ENCODE data around the gene CHRM2. TPM values are rescaled to one million over a fixed set of nuclear protein-coding genes. Genes with fewer than 3 reads are reported as not detected.

CHRM2 gene
- total and polyA plus RNA-seq, 2 donors: under 0.01 to 0.33 TPM

DNA sequence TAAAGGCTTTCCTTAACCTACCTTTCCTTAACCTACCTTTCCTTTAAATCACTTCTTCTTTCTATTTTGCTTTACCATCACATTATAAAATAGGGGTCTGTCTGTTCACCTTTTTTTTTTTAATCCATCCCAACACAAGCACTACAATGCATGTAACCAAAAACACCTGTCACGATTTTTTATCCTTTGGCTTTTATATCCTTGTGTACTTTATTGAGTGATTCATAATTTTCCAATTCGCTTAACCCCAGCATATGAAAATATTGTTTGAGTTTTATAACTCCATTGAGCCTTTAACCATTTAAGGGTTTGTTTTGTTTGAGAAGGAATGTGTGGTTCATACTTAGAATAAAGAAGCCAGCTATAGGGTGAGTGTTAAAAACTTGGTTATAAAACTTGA is 132.2 kb downstream of the CHRM2 start:
- Histone ChIP-seq H3K4me1 (ENCODE audit: control insufficient read depth in 2 of 2, insufficient read depth in 2 of 2, low read length in 2 of 2) (no peaks in the 10 kb centered on the region), H3K27me3 (ENCODE audit: control insufficient read depth in 2 of 2, insufficient read depth in 1 of 2, low read length in 1 of 2) (no peaks in the 10 kb centered on the region), H3K27ac (ENCODE audit: low read depth in 1 of 2, low read length in 1 of 2) (no peak overlapping the region), H3K4me3 (ENCODE audit: low read length in 2 of 2) (no peak overlapping the region), H3K9me3 (ENCODE audit: control insufficient read depth in 2 of 2, insufficient read depth in 1 of 2, low read length in 1 of 2) (no peaks in the 10 kb centered on the region), H3K36me3 (ENCODE audit: control insufficient read depth in 2 of 2, insufficient read depth in 2 of 2, low read length in 1 of 2) (no peaks in the 10 kb centered on the region)
- WGBS: 91% methylated on average over 2 of the region's 2 CpGs
- no peak for DNase-seq (ENCODE audit: low read depth in 6 of 9, low spot score in 9 of 9)

DNA sequence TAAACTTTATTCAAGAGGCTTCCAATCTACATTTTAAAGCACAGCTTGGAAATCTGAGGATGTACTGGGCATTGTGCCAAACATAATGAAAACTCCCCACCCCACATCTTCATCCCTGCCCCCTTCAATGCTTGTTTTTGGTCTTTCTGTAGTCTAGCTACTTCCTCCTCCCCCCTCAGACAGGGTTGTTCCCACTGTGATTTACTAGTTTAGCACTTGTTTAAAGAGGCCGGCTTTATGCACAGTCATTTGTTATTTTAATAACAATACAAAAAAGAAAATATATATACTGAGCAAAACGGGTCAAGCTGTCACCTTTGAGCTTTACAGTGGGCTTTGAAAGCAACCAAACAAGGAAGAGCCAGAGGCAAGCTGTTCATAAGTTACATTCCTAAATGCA is 132.6 kb downstream of the CHRM2 start:
- no peak for DNase-seq (ENCODE audit: low read depth in 6 of 9, low spot score in 9 of 9)
- Histone ChIP-seq H3K27ac (ENCODE audit: low read depth in 1 of 2, low read length in 1 of 2) (no peak overlapping the region), H3K36me3 (ENCODE audit: control insufficient read depth in 2 of 2, insufficient read depth in 2 of 2, low read length in 1 of 2) (no peaks in the 10 kb centered on the region), H3K27me3 (ENCODE audit: control insufficient read depth in 2 of 2, insufficient read depth in 1 of 2, low read length in 1 of 2) (no peaks in the 10 kb centered on the region), H3K4me1 (ENCODE audit: control insufficient read depth in 2 of 2, insufficient read depth in 2 of 2, low read length in 2 of 2) (no peaks in the 10 kb centered on the region), H3K4me3 (ENCODE audit: low read length in 2 of 2) (no peak overlapping the region), H3K9me3 (ENCODE audit: control insufficient read depth in 2 of 2, insufficient read depth in 1 of 2, low read length in 1 of 2) (no peaks in the 10 kb centered on the region)
- WGBS: 16% methylated on average over 2 of the region's 2 CpGs

DNA sequence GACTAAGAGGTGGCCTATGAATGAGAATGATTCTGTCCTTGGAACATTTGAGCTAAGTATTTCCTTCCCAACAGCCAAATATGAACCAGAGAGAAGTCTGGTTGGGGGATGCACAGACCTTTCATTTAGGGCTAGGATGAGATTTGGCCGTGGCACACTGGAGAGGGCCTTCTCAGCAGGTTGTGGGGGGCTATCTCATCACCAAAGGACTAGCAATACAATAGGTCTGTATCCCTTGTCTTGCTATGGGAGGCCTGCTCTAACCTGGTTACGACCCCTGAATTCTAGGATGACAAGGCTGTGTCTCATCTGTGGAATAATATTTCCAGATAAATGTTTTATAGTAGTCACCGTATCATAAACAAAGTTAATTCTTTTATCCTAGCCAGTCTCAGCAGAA is 133.0 kb downstream of the CHRM2 start:
- 89% methylated on average over 3 of the region's 3 CpGs for WGBS
- no peaks in the 10 kb centered on the region for H3K9me3 ChIP-seq (ENCODE audit: control insufficient read depth in 2 of 2, insufficient read depth in 1 of 2, low read length in 1 of 2)
- no peaks in the 10 kb centered on the region for H3K27me3 ChIP-seq (ENCODE audit: control insufficient read depth in 2 of 2, insufficient read depth in 1 of 2, low read length in 1 of 2)
- H3K4me3 ChIP-seq (ENCODE audit: low read length in 2 of 2): no peak overlapping the region
- no peak for DNase-seq (ENCODE audit: low read depth in 6 of 9, low spot score in 9 of 9)
- no peaks in the 10 kb centered on the region for H3K4me1 ChIP-seq (ENCODE audit: control insufficient read depth in 2 of 2, insufficient read depth in 2 of 2, low read length in 2 of 2)
- H3K36me3 ChIP-seq (ENCODE audit: control insufficient read depth in 2 of 2, insufficient read depth in 2 of 2, low read length in 1 of 2): no peaks in the 10 kb centered on the region
- H3K27ac ChIP-seq (ENCODE audit: low read depth in 1 of 2, low read length in 1 of 2): no peak overlapping the region

DNA sequence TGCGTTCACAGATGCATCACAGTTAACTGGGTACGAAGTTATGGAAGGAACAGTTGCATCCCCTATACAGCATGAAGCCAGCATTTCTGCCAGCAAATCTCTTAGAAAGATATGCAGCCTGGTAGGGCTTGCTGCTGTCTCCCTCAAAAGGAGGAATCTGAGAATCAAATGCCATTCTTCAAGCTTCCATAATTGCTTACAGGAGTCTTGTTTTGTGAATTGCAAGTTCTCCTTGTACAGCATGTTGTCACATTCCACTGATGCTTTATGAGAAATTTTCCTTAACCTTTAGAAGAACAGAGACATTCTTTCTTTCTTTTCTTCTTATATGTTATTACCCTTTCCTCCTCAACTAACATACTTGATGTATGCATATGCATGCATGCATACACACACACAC is 134.6 kb downstream of the CHRM2 start:
- no peak for DNase-seq (ENCODE audit: low read depth in 6 of 9, low spot score in 9 of 9)
- no peaks in the 10 kb centered on the region for H3K27me3 ChIP-seq (ENCODE audit: control insufficient read depth in 2 of 2, insufficient read depth in 1 of 2, low read length in 1 of 2)
- H3K27ac ChIP-seq (ENCODE audit: low read depth in 1 of 2, low read length in 1 of 2): no peak overlapping the region
- H3K36me3 ChIP-seq (ENCODE audit: control insufficient read depth in 2 of 2, insufficient read depth in 2 of 2, low read length in 1 of 2): no peaks in the 10 kb centered on the region
- no peaks in the 10 kb centered on the region for H3K4me1 ChIP-seq (ENCODE audit: control insufficient read depth in 2 of 2, insufficient read depth in 2 of 2, low read length in 2 of 2)
- no peak overlapping the region for H3K4me3 ChIP-seq (ENCODE audit: low read length in 2 of 2)
- H3K9me3 ChIP-seq (ENCODE audit: control insufficient read depth in 2 of 2, insufficient read depth in 1 of 2, low read length in 1 of 2): no peaks in the 10 kb centered on the region
- 65% methylated on average over 2 of the region's 2 CpGs for WGBS

DNA sequence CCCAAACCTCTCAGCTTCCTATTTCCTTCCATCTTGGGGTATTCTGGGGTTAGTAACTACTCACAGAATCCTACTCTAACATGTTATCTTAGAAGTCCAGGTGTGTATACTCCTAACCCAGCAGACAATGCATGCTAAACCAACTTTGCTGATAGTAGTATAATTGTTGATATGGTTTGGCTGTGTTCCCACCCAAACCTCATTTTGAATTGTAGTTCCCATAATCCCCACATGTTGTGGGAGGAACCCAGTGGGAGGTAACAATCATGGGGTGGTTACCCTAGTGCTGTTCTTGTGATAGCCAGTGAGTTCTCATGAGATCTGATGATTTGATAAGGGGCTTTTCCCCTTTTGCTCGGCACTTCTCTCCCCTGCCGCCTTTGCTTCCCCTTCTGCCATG is 135.1 kb downstream of the CHRM2 start:
- Histone ChIP-seq H3K4me1 (ENCODE audit: control insufficient read depth in 2 of 2, insufficient read depth in 2 of 2, low read length in 2 of 2) (no peaks in the 10 kb centered on the region), H3K4me3 (ENCODE audit: low read length in 2 of 2) (no peak overlapping the region), H3K9me3 (ENCODE audit: control insufficient read depth in 2 of 2, insufficient read depth in 1 of 2, low read length in 1 of 2) (no peaks in the 10 kb centered on the region), H3K27me3 (ENCODE audit: control insufficient read depth in 2 of 2, insufficient read depth in 1 of 2, low read length in 1 of 2) (no peaks in the 10 kb centered on the region), H3K36me3 (ENCODE audit: control insufficient read depth in 2 of 2, insufficient read depth in 2 of 2, low read length in 1 of 2) (no peaks in the 10 kb centered on the region), H3K27ac (ENCODE audit: low read depth in 1 of 2, low read length in 1 of 2) (no peak overlapping the region)
- 49% methylated on average over 2 of the region's 2 CpGs for WGBS
- DNase-seq (ENCODE audit: low read depth in 6 of 9, low spot score in 9 of 9): no peak

DNA sequence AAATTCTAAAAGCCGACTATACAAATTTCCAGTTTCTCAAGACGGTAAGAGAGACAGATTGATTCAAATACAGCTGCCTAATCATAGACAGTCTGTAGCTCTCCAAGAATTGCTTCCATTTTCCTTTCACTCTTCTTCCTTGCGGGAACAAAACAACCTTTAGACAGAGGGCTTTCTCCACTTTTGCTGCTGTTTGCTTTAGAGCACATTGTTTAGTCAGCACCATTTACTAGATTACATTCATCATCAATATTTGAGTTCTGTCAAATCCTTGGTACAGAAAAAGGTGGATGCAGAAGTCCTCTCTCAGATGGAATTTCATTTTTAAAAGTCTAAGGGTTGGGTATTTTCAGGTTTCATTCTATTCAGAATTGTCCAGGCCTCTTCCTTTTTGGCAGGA is 137.4 kb downstream of the CHRM2 start:
- DNase-seq (ENCODE audit: low read depth in 6 of 9, low spot score in 9 of 9): no peak
- H3K36me3 ChIP-seq (ENCODE audit: control insufficient read depth in 2 of 2, insufficient read depth in 2 of 2, low read length in 1 of 2): no peaks in the 10 kb centered on the region
- H3K9me3 ChIP-seq (ENCODE audit: control insufficient read depth in 2 of 2, insufficient read depth in 1 of 2, low read length in 1 of 2): no peaks in the 10 kb centered on the region
- H3K27ac ChIP-seq (ENCODE audit: low read depth in 1 of 2, low read length in 1 of 2): no peak overlapping the region
- 97% methylated on average over 3 of the region's 3 CpGs for WGBS
- no peak overlapping the region for H3K4me3 ChIP-seq (ENCODE audit: low read length in 2 of 2)
- H3K4me1 ChIP-seq (ENCODE audit: control insufficient read depth in 2 of 2, insufficient read depth in 2 of 2, low read length in 2 of 2): no peaks in the 10 kb centered on the region
- no peaks in the 10 kb centered on the region for H3K27me3 ChIP-seq (ENCODE audit: control insufficient read depth in 2 of 2, insufficient read depth in 1 of 2, low read length in 1 of 2)

DNA sequence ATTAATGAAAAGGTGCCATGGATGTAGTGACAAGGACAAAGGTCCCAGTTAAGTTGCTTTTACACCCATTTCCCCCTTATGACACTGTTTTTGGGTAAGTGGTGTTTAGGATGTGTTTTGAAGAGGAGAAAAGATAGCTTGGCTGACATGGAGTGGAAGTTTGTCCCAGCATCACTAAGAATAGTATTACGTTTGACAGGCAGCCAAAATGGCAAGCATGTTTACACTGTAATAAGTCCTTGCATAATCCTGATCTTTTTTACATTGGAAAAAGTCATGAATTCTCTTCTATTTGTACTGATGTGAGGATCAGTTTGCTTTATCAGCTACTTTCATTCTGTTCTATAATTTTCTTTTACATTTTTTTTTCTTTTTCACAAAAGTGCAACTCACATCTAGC is 137.8 kb downstream of the CHRM2 start:
- Histone ChIP-seq H3K4me1 (ENCODE audit: control insufficient read depth in 2 of 2, insufficient read depth in 2 of 2, low read length in 2 of 2) (no peaks in the 10 kb centered on the region), H3K36me3 (ENCODE audit: control insufficient read depth in 2 of 2, insufficient read depth in 2 of 2, low read length in 1 of 2) (no peaks in the 10 kb centered on the region), H3K27ac (ENCODE audit: low read depth in 1 of 2, low read length in 1 of 2) (no peak overlapping the region), H3K4me3 (ENCODE audit: low read length in 2 of 2) (no peak overlapping the region), H3K9me3 (ENCODE audit: control insufficient read depth in 2 of 2, insufficient read depth in 1 of 2, low read length in 1 of 2) (no peaks in the 10 kb centered on the region), H3K27me3 (ENCODE audit: control insufficient read depth in 2 of 2, insufficient read depth in 1 of 2, low read length in 1 of 2) (no peaks in the 10 kb centered on the region)
- no peak for DNase-seq (ENCODE audit: low read depth in 6 of 9, low spot score in 9 of 9)
- 88% methylated on average over 1 of the region's 1 CpG for WGBS

DNA sequence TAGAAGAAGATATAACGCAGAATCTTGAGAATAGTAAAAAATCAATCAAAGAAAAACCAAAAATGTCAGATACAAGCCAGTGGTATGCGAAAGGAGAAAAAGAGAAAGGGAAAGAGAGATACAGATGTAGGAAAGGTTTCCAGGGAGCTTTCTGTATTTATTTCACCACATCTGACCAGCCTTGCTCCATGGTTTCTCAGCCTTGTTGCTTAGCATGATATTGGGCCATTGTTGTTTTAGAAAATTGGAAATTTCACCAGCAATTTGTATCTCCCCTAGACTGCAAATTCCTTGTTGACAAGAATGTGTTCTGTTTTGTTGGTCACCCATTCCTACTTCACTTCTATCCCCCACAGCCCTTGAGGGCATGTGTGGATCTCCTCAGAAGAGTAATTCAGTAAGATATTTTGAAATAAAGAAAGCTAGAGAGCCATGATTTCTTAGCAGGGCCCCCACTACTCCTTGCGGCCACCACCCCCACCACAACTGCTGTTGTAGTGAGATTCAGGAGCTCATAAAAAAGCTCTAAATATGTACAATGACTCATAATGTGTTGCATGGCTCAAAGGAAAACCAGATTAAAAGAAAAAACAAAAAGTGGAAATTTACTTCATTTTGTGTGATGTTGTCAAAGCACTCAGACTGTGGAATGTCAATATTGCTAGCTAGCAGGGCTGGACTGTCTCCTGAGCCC is 138.7 kb downstream of the CHRM2 start:
- Histone ChIP-seq H3K36me3 (ENCODE audit: control insufficient read depth in 2 of 2, insufficient read depth in 2 of 2, low read length in 1 of 2) (no peaks in the 10 kb centered on the region), H3K27me3 (ENCODE audit: control insufficient read depth in 2 of 2, insufficient read depth in 1 of 2, low read length in 1 of 2) (no peaks in the 10 kb centered on the region), H3K27ac (ENCODE audit: low read depth in 1 of 2, low read length in 1 of 2) (no peak overlapping the region), H3K4me1 (ENCODE audit: control insufficient read depth in 2 of 2, insufficient read depth in 2 of 2, low read length in 2 of 2) (no peaks in the 10 kb centered on the region), H3K9me3 (ENCODE audit: control insufficient read depth in 2 of 2, insufficient read depth in 1 of 2, low read length in 1 of 2) (no peaks in the 10 kb centered on the region), H3K4me3 (ENCODE audit: low read length in 2 of 2) (no peak overlapping the region)
- WGBS: 63% methylated on average over 3 of the region's 3 CpGs
- DNase-seq (ENCODE audit: low read depth in 6 of 9, low spot score in 9 of 9): no peak

DNA sequence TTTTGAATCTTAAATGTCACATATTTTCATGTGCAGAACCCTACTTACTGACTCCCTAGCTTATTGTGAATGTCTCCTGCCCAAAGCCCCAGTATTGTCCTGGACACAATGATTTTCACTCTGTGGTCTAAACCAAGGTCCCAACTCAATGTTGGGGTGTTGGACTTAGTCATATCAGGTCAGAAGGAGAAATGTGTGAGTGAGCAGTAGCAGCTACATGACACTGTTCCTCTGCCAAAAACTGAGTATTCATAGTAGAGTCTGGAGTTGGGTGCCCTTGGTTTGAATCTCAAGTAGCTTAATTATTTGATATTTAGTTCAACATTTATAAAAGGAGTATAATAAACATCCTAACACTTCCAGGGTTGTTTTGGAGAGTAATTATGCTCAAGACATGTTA is 141.0 kb downstream of the CHRM2 start:
- Histone ChIP-seq H3K4me1 (ENCODE audit: control insufficient read depth in 2 of 2, insufficient read depth in 2 of 2, low read length in 2 of 2) (no peaks in the 10 kb centered on the region), H3K27me3 (ENCODE audit: control insufficient read depth in 2 of 2, insufficient read depth in 1 of 2, low read length in 1 of 2) (no peaks in the 10 kb centered on the region), H3K36me3 (ENCODE audit: control insufficient read depth in 2 of 2, insufficient read depth in 2 of 2, low read length in 1 of 2) (no peaks in the 10 kb centered on the region), H3K4me3 (ENCODE audit: low read length in 2 of 2) (no peak overlapping the region), H3K9me3 (ENCODE audit: control insufficient read depth in 2 of 2, insufficient read depth in 1 of 2, low read length in 1 of 2) (no peaks in the 10 kb centered on the region), H3K27ac (ENCODE audit: low read depth in 1 of 2, low read length in 1 of 2) (no peak overlapping the region)
- no peak for DNase-seq (ENCODE audit: low read depth in 6 of 9, low spot score in 9 of 9)

DNA sequence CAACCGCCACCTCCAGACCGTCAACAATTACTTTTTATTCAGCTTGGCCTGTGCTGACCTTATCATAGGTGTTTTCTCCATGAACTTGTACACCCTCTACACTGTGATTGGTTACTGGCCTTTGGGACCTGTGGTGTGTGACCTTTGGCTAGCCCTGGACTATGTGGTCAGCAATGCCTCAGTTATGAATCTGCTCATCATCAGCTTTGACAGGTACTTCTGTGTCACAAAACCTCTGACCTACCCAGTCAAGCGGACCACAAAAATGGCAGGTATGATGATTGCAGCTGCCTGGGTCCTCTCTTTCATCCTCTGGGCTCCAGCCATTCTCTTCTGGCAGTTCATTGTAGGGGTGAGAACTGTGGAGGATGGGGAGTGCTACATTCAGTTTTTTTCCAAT is 146.6 kb downstream of the CHRM2 start:
- Histone ChIP-seq H3K9me3 (ENCODE audit: control insufficient read depth in 2 of 2, insufficient read depth in 1 of 2, low read length in 1 of 2) (peaks cover 0 to 4% of the 10 kb centered on the region in 2 donors), H3K36me3 (ENCODE audit: control insufficient read depth in 2 of 2, insufficient read depth in 2 of 2, low read length in 1 of 2) (no peaks in the 10 kb centered on the region), H3K4me1 (ENCODE audit: control insufficient read depth in 2 of 2, insufficient read depth in 2 of 2, low read length in 2 of 2) (no peaks in the 10 kb centered on the region), H3K4me3 (ENCODE audit: low read length in 2 of 2) (no peak overlapping the region), H3K27me3 (ENCODE audit: control insufficient read depth in 2 of 2, insufficient read depth in 1 of 2, low read length in 1 of 2) (no peaks in the 10 kb centered on the region), H3K27ac (ENCODE audit: low read depth in 1 of 2, low read length in 1 of 2) (no peak overlapping the region)
- DNase-seq (ENCODE audit: low read depth in 6 of 9, low spot score in 9 of 9): no peak
- WGBS: 98% methylated on average over 3 of the region's 3 CpGs

All from thymus (tissue), 11 donors.